Endothelial cell of umbilical vein (primary cell): Measurements from ENCODE around the gene CPT1A.

Source experiments
- CTCF ChIP-seq, 2 donors: IDR thresholded peaks; 1 replicate in 1 of 2; 2 replicates in 1 of 2; pipeline ENCODE4 v1.5.1; 2011; ENCODE audit warnings: low read length in 2 of 2, mild to moderate bottlenecking in 2 of 2, moderate library complexity in 2 of 2, control low read depth in 1 of 2, inconsistent platforms in 1 of 2, low read depth in 1 of 2; ENCODE audit not compliant: insufficient read depth in 1 of 2; ENCODE audit errors: extremely low read depth in 1 of 2
- EZH2 ChIP-seq: IDR thresholded peaks from 2 replicates; pipeline ENCODE4 v1.6.1; 2012; ENCODE audit warnings: borderline replicate concordance, low read depth, mild to moderate bottlenecking, moderate library complexity, low read length, inconsistent platforms; ENCODE audit not compliant: severe bottlenecking
- GATA2 ChIP-seq: IDR thresholded peaks from 2 replicates; pipeline ENCODE4 v1.7.0; 2011; ENCODE audit warnings: low read depth, mild to moderate bottlenecking, moderate library complexity, mixed read lengths, low read length; ENCODE audit not compliant: insufficient read length, insufficient read depth
- MAX ChIP-seq: IDR thresholded peaks from 2 replicates; pipeline ENCODE4 v1.6.1; 2011; ENCODE audit not compliant: insufficient read depth, insufficient read length
- MYC ChIP-seq: IDR thresholded peaks from one replicate; pipeline ENCODE4 v1.6.1; 2011; ENCODE audit warnings: mild to moderate bottlenecking, low read depth, low read length

DNA sequence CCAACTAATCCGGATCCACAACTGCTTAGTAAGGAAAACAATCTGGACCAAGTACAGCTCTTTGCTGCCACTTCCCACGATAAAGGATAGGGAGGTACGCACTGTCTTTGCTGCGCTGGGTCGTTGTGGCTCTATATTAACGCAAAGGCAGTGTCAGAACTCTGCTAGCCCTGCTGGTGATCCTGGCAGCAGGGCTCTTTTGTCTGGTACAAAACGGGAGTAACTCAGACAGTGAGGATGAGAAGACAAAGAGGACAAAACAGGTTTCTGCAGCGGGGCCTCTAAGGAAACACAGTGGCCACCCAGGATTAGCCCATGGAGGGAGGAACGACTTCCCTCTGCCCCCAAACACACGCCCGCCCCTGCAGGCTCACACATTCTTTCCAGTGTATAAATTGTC lies 131.3 kb downstream of the CPT1A start:
- no peak for TF ChIP-seq EZH2
- no peak for TF ChIP-seq MYC
- no peak for TF ChIP-seq CTCF (IDR thresholded peaks at IDR 0.05; ENCODE audit: extremely low read depth in 1 of 2, insufficient read depth in 1 of 2, low read depth in 1 of 2, low read length in 2 of 2)
- TF ChIP-seq GATA2 = no peak
- no peak for TF ChIP-seq MAX
